ENCODE data around the gene UBAC1.
"Not testable (repeated sequence)": the region's sequence is repeated elsewhere in the genome, so short reads cannot be mapped to it uniquely, and the experiment has no call there.

Gene UBAC1

DNA sequence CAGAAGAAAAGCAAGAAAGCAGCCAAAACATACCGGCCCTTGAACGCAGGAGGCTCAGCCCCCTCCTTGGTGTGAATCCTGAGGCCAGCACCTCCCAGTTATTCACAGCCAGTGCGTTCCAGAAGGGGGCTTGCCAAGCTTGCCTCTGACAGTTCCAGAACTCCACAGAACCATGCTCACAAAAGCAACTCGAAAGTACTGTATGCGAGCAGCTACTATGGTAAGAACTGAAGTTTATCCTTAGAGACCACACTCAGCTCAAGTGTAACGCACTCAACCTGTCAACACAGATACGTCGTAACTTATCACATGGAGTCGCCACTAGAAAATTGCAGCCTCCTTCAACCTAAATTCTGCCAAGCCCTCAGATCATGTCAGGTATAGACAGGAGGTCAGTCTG lies 1.4 kb downstream of the UBAC1 start:
- no peak for DNase-seq (ENCODE audit: low read depth)

DNA sequence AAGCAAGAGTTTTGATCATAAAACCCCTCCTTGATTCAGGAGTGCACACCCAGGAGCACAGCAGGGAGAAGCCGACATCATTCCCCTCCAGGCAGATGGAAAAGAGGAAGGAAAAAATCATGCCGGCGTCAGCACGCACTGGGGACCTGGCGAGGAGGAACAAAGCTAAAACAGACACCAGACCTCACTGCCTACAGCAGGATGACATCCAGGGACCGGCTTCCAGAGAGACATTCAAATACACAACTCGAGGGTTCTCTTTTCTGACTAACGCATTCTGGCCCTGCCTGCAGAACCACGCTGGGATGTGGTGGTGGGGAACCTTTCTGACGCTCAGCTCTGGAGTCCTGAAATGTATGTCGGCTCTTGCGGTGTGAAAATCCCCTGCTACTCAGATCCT lies 2.7 kb downstream of the UBAC1 start:
- no peak for DNase-seq (ENCODE audit: low read depth)

DNA sequence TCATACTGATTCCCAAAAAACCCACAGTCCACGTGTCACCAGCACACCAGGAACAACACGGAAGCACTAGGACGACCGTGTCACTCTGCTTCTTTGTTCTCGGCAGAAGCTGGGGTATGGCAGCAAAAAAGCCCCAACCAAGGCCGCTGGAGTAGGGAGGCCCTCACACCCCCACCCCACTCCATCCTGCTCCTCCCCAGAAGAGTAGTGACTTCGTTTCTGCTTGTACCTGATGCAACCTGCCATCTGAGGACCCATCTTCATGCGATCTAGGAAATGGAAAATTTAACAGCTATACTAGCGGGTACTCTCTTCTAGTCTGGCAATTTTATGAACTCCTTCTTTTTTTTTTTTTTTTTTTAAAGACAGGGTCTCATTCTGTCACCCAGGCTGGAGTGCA lies 3.7 kb downstream of the UBAC1 start:
- DNase-seq (ENCODE audit: low read depth): no peak

DNA sequence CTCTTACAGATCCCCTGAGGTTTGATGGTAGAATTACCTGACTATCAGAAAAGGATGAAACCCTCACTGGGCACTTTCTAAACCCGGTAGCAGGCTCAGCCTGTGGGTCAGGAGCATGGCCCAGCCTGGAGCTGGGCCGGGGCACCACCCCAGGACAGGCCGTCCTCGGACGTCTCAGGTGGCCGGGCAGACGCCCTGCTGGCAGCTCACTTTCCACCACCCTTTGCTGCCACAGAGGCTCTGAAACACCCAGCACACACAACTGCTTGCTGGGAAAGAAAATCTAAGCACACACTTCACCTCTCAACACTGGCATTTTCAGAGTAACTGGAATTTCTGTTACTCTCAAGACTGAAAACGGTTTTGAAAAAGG lies 4.4 kb downstream of the UBAC1 start:
- DNase-seq (ENCODE audit: low read depth): no peak

DNA sequence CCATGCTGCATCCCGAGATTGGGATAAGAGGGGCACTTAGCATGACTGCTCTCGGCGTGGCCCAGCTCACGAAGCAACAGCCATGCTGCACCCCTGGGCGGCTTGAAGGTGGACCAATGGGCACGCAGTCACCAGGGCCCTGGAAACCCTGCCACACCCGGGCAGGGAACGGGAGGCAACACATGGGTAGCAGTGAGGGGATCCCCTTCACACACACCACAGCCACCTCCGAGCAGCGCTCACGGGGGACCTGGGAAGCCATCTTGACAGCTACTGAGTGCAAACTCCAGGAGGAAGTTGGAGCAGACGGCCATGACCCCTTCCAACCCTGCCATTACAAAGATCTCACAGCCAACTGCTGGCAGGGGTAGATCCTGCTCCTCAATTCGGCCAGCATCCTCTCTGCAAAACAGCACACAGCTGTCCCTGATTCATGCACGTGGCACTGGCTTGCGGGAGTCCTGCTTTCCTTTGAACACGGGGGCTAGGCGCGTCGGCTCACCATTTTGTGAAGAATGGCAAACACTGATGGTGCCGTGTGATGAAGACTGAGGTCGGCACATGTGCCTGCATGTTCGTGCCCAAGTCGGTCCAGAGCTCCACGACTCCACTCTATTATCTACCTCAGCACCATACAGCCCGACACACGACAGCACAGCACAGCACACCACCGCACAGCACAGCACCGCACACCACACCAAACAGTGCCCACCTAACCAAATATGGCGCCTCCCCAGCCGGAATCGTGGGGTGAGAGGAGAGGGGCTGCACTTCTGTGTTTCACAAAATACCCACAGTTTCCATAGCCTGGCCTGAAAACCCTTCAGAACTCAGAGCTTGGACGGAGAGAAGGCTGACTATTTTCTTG lies 5.0 kb downstream of the UBAC1 start:
- DNase-seq (ENCODE audit: low read depth): no peak

DNA sequence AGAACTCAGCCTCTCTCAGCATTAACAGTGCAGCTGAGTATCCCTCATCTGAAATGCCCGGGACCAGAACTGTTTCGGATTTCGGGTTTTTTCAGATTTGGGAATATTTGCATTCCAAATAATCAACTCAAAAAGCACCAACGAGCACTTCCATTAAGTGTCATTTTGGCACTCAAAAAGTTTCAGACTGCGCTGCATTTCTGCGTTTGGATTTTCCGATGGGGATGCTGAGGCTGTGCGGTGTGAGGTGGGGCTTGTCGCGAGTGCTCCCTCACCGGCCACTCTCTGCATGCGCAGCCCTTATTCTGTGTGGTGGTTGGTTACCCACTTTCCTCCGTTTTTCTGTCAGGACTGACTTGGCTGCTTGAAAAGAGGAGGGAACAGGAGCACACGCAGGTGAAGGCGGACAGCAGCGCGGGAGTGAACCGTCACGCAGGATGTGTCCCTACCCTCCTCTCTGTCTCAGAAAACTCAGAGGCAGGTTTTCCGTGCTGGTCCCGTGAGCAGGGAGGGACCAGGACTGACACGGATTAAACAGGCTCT lies 8.4 kb downstream of the UBAC1 start:
- DNase-seq (ENCODE audit: low read depth): no peak

DNA sequence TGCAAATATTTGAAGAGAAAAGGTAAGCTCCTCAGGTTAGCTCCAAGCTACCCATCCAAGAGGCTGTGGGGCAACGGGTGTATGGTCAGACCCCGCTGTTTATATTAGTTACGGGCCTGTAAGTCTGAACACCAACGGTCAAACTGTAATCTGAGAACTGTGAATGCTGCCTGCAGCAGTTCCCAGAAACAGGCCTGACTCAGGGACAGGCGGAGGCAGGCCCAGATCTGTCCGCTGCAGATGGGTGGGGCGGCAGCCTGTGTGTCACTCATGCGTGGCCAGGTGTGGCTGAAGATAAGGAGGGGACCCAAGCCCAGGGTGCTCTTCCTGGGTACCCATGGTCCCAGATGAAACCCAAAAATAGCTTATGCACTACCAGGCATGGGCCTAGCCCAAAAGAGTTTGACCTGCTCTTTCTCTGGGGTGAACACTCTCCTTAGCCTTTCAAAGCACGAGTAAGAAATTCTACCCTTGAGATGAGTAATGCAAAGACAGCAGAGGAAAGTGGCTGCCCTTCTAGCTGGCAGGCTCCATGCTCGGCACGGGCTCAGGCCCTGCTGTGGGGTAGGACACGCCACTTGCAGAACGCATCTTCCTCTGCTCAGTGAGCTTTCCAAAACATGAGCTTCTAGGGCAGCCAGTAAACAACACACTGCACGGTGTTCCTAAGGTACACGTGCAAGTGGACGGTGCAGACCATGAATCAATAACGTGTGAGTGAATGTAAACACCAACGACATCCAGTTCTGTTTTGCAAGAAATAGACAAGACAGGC lies 9.1 kb downstream of the UBAC1 start:
- no peak for DNase-seq (ENCODE audit: low read depth)

DNA sequence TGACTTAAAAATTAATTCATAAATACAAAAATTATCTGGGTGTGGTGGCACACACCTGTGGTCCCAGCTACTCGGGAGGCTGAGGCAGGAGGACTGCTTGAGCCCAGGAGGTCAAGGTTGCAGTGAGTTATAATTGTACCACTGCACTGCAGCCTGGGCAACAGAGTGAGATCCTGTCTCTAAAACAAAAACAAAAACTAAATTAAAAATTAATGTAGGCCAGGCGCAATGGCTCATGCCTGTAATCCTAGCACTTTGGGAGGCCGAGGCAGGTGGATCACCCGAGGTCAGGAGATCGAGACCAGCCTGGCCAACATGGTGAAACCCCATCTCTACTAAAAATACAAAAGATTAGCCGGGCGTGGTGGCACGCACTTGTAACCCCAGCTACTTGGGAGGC lies 9.9 kb downstream of the UBAC1 start:
- DNase-seq (ENCODE audit: low read depth): not testable (repeated sequence)

DNA sequence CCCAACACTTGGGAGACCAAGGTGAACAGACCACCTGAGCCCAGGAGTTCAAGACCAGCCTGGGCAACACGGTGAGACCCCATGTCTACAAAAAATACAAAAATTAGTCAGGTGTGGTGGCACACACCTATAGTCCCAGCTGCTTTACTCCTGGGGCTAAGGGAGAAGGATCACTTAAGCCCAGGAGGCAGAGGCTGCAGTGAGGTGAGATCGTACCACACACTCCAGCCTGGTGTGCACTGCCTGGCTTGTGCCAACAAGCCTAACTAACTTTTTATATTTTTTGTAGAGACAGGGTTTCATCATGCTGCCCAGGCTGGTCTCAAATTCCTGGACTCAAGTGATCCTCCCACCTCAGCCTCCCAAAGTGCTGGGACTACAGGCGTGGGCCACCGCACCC lies 10.3 kb downstream of the UBAC1 start:
- DNase-seq (ENCODE audit: low read depth): not testable (repeated sequence)

DNA sequence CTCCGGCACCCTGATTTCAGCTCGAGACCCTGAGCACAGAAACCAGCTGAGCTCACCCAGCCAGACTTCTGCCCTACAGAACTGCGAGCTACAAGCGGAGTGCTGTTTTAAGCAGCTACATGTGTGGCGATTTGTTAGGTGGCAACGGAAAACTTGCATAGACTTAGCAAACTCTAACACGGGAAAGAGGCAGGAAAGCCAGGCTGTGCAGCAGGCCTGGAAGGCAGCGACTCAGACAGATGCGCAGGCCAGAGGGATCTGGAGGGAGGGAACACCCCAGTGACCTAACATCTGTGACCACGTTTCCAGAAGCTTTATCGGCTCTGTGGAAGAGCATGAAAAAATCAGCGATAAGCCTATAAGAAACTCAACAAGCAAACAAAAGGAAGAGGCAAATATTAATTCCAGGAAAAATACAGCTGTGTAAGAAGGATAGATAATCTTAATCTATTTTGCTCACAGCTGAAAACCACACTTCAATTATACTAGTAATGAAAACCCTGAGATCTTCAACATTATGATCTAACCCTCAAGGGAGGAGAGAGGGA lies 11.0 kb downstream of the UBAC1 start:
- no peak for DNase-seq (ENCODE audit: low read depth)

DNA sequence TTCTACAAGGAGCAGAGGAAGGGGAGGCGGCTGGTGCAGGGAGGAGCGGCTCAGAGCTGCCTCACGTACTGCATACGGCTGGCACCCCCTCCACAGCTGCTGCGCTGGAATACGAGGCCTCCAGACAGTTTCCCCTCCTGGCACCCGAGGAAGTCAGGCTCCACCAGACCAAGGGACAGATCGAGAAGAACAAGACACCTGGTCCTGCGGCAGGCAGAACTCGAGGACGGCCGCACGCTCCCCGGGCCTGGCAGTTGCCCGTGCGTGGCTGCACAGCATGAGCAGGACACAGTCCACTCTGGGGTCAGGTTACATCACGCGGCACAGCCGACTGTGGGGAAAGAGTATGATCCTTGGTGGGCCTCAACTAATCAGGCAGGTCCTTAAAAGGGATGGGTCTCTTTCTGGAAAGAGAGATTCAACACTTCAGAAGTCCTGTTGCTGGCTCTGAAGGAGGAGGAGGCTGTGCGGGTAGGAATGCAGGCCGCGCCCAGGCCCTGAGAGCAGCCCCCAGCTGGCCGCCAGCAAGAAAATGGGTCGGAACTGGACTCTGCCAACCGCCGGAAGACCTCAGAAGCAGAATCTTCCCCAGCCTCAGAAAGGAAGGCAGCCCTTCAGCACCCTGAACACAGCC lies 11.6 kb downstream of the UBAC1 start:
- DNase-seq (ENCODE audit: low read depth): no peak

DNA sequence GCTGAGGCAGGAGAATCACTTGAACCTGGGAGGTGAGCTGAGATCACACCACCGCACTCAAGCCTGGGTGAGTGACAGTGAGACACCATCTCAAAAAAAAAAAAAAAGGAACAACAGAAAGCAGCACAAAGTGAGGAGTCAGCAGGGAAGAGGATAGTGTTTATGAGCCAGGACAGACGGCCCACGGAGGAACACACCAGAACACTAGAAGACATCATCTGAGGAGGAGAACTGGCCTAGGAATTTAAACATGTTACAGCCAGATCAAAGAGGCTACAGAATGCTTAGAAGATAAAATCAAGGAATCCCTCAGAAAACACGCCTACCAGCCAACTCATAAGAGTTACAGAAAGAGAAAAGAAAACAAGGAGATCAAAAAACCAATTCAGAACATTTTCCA lies 12.2 kb downstream of the UBAC1 start:
- DNase-seq (ENCODE audit: low read depth): no peak

DNA sequence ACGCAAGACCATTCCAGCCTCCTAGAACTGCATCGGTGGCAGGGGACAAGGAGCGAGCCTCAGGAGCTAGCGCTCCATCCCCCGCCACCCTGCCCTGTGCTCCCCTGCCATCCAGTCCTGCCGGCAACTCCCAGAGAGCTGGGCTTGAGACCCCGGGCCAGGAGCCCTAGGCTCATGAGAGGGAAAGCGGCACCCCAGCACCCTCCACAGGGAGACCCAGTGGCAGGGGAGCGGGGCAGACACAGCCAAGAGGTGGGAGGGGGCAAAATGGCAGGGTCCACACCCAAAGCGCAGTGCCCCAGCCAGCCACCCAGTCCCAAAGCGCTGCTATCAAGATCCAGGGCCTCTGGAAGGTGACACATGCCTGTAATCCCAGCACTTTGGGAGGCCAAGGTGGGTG lies 12.7 kb downstream of the UBAC1 start:
- no peak for DNase-seq (ENCODE audit: low read depth)

DNA sequence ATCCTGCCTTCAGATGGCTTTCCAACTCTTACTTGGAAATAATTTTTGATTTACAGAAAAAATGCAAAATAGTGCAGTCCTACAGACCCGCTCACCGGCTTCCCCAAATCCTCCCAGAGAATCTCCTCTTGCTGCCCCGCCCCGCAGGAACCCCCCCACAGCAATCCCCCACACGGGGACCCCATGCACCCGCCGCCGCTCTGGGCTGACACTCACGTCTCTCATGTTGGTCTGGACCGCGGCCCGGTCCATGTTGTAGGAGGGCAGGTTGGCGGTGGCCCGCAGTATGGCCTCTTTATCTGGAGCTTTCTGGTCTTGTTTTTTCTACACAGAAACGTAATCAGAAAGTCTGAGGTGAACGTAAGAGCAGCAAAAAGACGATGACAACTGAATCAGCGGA lies 13.6 kb downstream of the UBAC1 start:
- no peak for DNase-seq (ENCODE audit: low read depth)

DNA sequence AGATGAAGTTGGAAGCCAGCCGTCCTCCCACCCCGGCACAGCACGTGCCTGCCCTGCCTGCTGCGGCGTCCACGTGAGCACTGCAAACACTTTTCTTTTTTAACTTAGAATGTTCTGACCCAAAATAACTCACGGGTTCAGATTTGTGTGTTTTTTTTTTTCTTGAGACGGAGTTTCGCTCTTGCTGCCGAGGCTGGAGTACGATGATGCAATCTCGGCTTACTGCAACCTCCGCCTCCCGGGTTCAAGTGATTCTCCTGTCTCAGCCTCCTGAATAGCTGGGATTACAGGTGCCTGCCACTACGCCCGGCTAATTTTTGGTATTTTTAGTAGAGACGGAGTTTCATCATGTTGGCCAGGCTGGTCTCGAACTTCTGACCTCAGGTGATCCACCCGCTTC lies 14.1 kb downstream of the UBAC1 start:
- not testable (repeated sequence) for DNase-seq (ENCODE audit: low read depth)

DNA sequence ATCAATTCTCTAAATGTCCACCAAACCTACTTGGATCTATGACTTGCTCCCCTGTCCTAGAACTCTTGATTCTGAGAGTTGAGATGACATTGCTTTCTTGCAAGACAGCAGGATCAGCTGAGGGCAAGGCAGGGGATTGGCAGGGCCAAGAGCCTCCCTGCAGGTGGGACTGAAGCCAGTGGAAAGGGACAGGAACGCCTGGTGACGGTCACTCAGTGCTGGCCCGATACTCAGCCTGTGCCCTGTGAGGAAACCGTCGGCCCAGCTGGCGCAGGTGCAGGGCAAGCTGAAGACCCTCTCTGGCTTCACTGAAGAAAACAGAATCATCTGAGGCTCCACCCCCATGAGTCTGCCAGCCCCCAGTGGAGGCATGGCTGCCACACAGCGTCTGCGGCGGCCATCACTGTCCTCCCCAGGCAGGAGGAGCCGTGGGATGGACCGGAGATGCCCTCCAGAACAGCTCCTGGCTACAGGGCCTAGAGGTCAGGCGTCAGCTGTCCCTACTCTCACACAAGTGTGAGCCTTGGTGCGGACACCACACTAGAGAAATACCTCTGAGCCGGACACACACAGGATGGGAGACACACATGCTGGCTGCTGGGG lies 14.7 kb downstream of the UBAC1 start:
- DNase-seq (ENCODE audit: low read depth): no peak

DNA sequence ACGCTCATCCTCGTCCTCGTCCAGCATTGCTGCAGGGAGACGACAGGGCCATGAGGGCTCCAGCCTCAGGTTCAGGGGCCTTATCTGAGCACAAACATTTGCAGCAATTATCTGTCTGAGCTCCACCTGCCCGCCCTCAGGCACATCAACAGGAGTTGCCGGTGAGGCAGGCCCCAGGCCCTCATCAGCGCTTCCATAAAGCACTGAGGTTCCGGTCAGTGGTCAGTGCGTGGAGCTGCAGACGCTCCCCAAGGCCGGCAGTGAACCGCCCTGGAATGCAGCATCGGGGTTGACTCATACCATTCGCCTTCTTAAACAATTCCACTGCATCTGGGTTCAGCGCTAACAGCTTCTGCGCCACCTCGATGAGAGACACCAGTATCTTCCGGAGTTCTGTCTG lies 15.2 kb downstream of the UBAC1 start:
- no peak for DNase-seq (ENCODE audit: low read depth)

DNA sequence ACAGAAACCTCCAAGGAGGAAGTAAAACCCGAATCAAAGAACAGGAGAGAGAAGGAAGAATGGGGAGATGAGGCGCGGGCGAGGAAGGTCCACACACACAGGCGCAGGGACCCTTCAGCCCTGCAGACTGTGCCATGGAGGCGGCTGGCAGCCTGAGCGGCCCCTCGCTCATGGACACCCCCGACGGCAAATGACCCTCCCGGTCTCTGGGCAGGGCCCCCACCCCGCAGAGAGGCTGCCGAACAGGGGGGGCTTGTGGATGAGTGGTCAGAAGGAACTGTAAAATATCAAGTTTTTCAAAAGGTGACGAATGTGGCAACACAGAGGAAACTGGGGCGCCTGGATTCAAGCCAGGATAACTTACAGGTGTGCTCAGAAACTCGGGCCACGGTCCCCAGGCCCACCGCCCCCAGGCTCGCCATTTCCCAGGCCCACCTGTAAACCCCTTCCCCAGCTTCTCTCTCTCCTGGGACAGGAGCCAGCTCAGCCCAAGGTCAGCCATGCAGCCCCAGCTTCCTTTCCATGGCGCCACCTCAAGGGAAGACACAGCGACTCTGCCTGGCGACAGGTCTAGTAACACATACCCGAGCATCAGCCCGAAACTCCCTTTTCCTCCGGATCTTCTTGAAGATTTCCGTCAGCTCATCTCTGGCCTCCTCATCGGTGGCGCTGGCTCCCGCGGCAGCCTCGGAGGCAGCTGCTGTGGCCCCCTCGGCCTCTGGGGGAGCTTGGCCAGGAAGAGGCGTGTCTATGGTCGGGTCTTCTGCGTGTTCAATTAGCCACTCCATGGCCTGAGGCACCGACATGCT lies 16.5 kb downstream of the UBAC1 start:
- DNase-seq (ENCODE audit: low read depth): no peak

DNA sequence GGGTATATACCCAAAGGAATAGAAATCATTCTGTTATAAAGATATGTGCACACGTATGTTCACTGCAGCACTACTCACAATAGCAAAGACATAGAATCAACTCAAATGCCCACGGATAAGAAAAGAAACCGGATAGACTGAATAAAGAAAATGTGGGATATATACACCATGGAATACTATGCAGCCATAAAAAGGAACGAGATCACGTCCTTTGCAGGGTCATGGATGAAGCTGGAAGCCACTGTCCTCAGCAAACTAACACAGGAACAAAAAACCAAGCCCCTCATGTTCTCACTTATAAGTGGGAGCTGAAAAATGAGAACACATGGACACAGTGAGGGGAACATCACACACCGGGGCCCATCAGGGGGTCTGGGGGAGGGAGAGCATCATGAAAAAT lies 17.6 kb downstream of the UBAC1 start:
- DNase-seq (ENCODE audit: low read depth): not testable (repeated sequence)

DNA sequence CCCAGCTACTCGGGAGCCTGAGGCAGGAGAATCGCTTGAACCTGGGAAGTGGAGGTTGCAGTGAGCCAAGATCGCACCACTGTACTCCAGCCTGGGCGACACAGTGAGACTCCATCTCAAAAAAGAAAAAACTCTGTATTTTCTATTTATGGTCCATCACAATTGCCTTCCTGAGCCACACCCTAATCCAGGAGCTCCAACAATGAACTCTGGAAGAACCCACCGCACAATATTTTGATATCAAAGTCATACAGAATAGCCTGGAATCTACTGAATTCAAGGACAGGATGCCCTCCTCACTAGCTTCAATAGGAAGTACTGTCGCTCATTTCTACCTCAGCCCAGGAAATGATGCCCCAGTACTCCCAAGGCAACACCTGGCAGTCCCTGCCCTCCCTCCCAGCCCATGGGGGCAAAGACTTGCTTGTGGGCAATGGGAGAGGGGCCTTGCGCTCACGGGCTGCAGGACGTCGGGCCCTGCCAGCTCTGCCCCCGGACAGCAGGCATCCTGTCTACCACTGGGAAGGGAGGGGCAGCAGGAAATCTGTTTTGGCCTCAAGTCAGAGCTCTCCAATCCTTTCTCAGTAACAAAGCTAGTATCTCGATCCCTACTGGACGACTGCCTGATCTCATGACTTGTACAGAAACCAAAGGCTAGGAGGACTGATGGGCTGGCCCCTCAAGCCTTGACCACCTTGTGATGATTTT lies 19.7 kb downstream of the UBAC1 start:
- DNase-seq (ENCODE audit: low read depth): no peak
